WTC11 (cell line): ENCODE results near the gene FAM50A. TPM values are rescaled to one million over a fixed set of nuclear protein-coding genes. Genes with fewer than 3 reads are reported as not detected.
A peak's percentile ranks its signal among the peaks of the same experiment; 100 is the strongest.

Experiments used
- ATF1 ChIP-seq: sonication (generic); formaldehyde crosslinking; IDR thresholded peaks from 2 replicates; pipeline ENCODE4 v1.8.1; 2023; ENCODE audit warnings: mild to moderate bottlenecking, moderate library complexity, missing genetic modification reagents
- EMX1 ChIP-seq: fragments of 250-450 bp; sonication (Bioruptor Pico); IDR thresholded peaks from 2 replicates; pipeline ENCODE4 v1.8.0; 2021; ENCODE audit warnings: mild to moderate bottlenecking
- ESRRA ChIP-seq: sonication (generic); formaldehyde crosslinking; IDR thresholded peaks from 2 replicates; pipeline ENCODE4 v1.8.1; 2022; ENCODE audit warnings: mild to moderate bottlenecking, missing genetic modification reagents, borderline replicate concordance
- GABPB1 ChIP-seq: sonication (generic); formaldehyde crosslinking; IDR thresholded peaks from 2 replicates; pipeline ENCODE4 v1.8.1; 2023; ENCODE audit warnings: mild to moderate bottlenecking, missing genetic modification reagents
- GTF2I ChIP-seq: fragments of 250-450 bp; sonication (Bioruptor Pico); conservative IDR thresholded peaks from 2 replicates; pipeline ENCODE4 v1.4.0; 2021; ENCODE audit warnings: mild to moderate bottlenecking
- HMGA2 ChIP-seq: fragments of 250-450 bp; sonication (Bioruptor Pico); IDR thresholded peaks from 2 replicates; pipeline ENCODE4 v1.4.0; 2021; ENCODE audit warnings: mild to moderate bottlenecking, moderate library complexity
- MLX ChIP-seq: sonication (generic); formaldehyde crosslinking; IDR thresholded peaks from 2 replicates; pipeline ENCODE4 v1.8.1; 2023; ENCODE audit warnings: mild to moderate bottlenecking, missing genetic modification reagents, moderate library complexity
- MYBL2 ChIP-seq: sonication (generic); formaldehyde crosslinking; IDR thresholded peaks from 2 replicates; pipeline ENCODE4 v1.8.1; 2023; ENCODE audit warnings: mild to moderate bottlenecking, moderate library complexity, missing genetic modification reagents
- NFATC4 ChIP-seq: fragments of 250-450 bp; sonication (Bioruptor Pico); IDR thresholded peaks from 2 replicates; pipeline ENCODE4 v1.9.0; 2021; ENCODE audit warnings: mild to moderate bottlenecking
- NFE2L1 ChIP-seq: sonication (generic); formaldehyde crosslinking; IDR thresholded peaks from 2 replicates; pipeline ENCODE4 v1.8.1; 2023; ENCODE audit warnings: missing genetic modification reagents
- NR1H2 ChIP-seq: sonication (generic); formaldehyde crosslinking; IDR thresholded peaks from 2 replicates; pipeline ENCODE4 v1.9.0; 2021; ENCODE audit warnings: mild to moderate bottlenecking, moderate library complexity, missing genetic modification reagents
- PRRX2 ChIP-seq: fragments of 250-450 bp; sonication (Bioruptor Pico); IDR thresholded peaks from 2 replicates; pipeline ENCODE4 v1.8.0; 2021; ENCODE audit warnings: mild to moderate bottlenecking
- RELA ChIP-seq: sonication (generic); formaldehyde crosslinking; IDR thresholded peaks from 2 replicates; pipeline ENCODE4 v1.8.1; 2022; ENCODE audit warnings: missing genetic modification reagents, mild to moderate bottlenecking, borderline replicate concordance
- TEAD1 ChIP-seq: sonication (generic); formaldehyde crosslinking; IDR thresholded peaks from 2 replicates; pipeline ENCODE4 v1.8.0; 2022; ENCODE audit warnings: mild to moderate bottlenecking, missing genetic modification reagents
- ZNF121 ChIP-seq: sonication (generic); formaldehyde crosslinking; IDR thresholded peaks from 2 replicates; pipeline ENCODE4 v1.8.0; 2023; ENCODE audit warnings: missing genetic modification reagents
- ZNF138 ChIP-seq: sonication (generic); formaldehyde crosslinking; conservative IDR thresholded peaks from 2 replicates; pipeline ENCODE4 v1.8.1; 2022; ENCODE audit warnings: mild to moderate bottlenecking, moderate library complexity, missing genetic modification reagents
- ZNF219 ChIP-seq: sonication (generic); formaldehyde crosslinking; IDR thresholded peaks from 2 replicates; pipeline ENCODE4 v1.8.0; 2023; ENCODE audit warnings: missing genetic modification reagents, mild to moderate bottlenecking, borderline replicate concordance
- ZNF232 ChIP-seq: sonication (generic); formaldehyde crosslinking; IDR thresholded peaks from 2 replicates; pipeline ENCODE4 v1.8.0; 2022; ENCODE audit warnings: mild to moderate bottlenecking, missing genetic modification reagents
- total RNA-seq: library from RNA; stranded (reverse); gene quantifications from 3 replicates; pipeline ENCODE4 v1.2.3, GENCODE V29; 2021
- TF ChIP-seq, protein P1 (sequence below): sonication (generic); formaldehyde crosslinking; IDR thresholded peaks from 2 replicates; pipeline ENCODE4 v1.8.1; 2022; ENCODE audit warnings: mild to moderate bottlenecking, missing genetic modification reagents, moderate library complexity, borderline replicate concordance
- TF ChIP-seq, protein P2 (sequence below): sonication (generic); formaldehyde crosslinking; IDR thresholded peaks from 2 replicates; pipeline ENCODE4 v1.8.0; 2023; ENCODE audit warnings: mild to moderate bottlenecking, missing genetic modification reagents
- TF ChIP-seq, protein P3 (sequence below): sonication (generic); formaldehyde crosslinking; IDR thresholded peaks from 2 replicates; pipeline ENCODE4 v1.8.1; 2023; ENCODE audit warnings: mild to moderate bottlenecking, missing genetic modification reagents, moderate library complexity
- TF ChIP-seq, protein P4 (sequence below): sonication (generic); formaldehyde crosslinking; IDR thresholded peaks from 2 replicates; pipeline ENCODE4 v1.8.1; 2023; ENCODE audit warnings: mild to moderate bottlenecking, missing genetic modification reagents
- TF ChIP-seq, protein P5 (sequence below): sonication (generic); formaldehyde crosslinking; IDR thresholded peaks from 2 replicates; pipeline ENCODE4 v1.8.1; 2023; ENCODE audit warnings: mild to moderate bottlenecking, missing genetic modification reagents, borderline replicate concordance
- TF ChIP-seq, protein P6 (sequence below): sonication (generic); formaldehyde crosslinking; IDR thresholded peaks from 2 replicates; pipeline ENCODE4 v1.8.0; 2022; ENCODE audit warnings: mild to moderate bottlenecking, missing genetic modification reagents
- TF ChIP-seq, protein P7 (sequence below): sonication (generic); formaldehyde crosslinking; IDR thresholded peaks from 2 replicates; pipeline ENCODE4 v1.8.0; 2022; ENCODE audit warnings: mild to moderate bottlenecking, missing genetic modification reagents

Gene FAM50A
- total RNA-seq, 1 experiment from 2014 or later = 50.2 TPM

DNA sequence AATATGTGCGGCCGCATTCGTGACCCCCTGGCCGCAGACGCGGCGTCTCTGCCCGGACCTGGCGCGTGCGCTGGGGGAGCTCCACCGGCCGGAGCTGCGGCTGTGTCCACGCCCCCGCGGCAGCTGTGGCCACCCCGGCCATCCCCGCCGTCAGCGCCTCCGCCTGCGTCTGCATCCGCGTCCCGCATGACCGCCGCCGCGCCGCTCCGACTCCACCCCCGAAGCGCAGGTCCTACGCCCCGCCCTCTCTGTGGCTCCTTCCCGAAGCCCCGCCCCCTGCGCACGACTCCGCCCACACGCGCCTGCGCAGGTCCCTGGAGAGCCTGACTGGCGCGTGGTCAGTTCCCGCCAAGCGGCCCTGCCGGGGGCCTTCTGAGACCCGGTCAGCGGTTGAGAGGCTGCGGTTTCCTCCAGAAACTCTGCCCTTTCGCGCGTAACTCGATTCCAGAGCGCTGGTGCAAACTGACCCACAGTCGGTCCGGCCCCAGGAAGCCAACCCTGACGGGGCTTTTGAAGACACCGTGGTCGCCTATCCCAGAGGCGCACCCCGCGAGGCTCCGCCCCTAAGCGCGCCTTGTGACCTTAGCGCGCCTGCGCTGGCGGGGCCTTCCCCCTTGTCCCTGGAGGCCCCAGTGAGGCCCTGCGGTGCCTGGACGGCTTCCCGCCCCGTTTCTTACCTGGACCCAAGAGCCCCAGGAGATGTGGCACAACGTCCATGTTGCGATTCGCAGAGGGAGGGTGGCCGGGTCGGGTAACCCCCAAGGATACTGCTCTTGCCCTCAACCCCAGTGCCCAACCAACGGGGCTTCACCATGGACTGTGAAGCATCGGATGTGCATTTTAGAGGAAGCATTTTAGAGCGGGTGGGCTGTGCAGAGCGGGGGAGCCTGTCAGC is 35.0 kb downstream of the FAM50A start, which contains the start of gene LAGE3 (continued):
- TF ChIP-seq MLX = no peak
- TF ChIP-seq, protein P1, sequence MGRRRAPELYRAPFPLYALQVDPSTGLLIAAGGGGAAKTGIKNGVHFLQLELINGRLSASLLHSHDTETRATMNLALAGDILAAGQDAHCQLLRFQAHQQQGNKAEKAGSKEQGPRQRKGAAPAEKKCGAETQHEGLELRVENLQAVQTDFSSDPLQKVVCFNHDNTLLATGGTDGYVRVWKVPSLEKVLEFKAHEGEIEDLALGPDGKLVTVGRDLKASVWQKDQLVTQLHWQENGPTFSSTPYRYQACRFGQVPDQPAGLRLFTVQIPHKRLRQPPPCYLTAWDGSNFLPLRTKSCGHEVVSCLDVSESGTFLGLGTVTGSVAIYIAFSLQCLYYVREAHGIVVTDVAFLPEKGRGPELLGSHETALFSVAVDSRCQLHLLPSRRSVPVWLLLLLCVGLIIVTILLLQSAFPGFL (CRISPR knock-in tag) = no peak
- TF ChIP-seq, protein P2, sequence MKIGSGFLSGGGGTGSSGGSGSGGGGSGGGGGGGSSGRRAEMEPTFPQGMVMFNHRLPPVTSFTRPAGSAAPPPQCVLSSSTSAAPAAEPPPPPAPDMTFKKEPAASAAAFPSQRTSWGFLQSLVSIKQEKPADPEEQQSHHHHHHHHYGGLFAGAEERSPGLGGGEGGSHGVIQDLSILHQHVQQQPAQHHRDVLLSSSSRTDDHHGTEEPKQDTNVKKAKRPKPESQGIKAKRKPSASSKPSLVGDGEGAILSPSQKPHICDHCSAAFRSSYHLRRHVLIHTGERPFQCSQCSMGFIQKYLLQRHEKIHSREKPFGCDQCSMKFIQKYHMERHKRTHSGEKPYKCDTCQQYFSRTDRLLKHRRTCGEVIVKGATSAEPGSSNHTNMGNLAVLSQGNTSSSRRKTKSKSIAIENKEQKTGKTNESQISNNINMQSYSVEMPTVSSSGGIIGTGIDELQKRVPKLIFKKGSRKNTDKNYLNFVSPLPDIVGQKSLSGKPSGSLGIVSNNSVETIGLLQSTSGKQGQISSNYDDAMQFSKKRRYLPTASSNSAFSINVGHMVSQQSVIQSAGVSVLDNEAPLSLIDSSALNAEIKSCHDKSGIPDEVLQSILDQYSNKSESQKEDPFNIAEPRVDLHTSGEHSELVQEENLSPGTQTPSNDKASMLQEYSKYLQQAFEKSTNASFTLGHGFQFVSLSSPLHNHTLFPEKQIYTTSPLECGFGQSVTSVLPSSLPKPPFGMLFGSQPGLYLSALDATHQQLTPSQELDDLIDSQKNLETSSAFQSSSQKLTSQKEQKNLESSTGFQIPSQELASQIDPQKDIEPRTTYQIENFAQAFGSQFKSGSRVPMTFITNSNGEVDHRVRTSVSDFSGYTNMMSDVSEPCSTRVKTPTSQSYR (CRISPR knock-in tag) = peak; percentile 63; the same call in 1 of the 2 replicates
- TF ChIP-seq, protein P3, sequence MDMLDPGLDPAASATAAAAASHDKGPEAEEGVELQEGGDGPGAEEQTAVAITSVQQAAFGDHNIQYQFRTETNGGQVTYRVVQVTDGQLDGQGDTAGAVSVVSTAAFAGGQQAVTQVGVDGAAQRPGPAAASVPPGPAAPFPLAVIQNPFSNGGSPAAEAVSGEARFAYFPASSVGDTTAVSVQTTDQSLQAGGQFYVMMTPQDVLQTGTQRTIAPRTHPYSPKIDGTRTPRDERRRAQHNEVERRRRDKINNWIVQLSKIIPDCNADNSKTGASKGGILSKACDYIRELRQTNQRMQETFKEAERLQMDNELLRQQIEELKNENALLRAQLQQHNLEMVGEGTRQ (CRISPR knock-in tag) = peak; percentile 57
- TF ChIP-seq, protein P4, sequence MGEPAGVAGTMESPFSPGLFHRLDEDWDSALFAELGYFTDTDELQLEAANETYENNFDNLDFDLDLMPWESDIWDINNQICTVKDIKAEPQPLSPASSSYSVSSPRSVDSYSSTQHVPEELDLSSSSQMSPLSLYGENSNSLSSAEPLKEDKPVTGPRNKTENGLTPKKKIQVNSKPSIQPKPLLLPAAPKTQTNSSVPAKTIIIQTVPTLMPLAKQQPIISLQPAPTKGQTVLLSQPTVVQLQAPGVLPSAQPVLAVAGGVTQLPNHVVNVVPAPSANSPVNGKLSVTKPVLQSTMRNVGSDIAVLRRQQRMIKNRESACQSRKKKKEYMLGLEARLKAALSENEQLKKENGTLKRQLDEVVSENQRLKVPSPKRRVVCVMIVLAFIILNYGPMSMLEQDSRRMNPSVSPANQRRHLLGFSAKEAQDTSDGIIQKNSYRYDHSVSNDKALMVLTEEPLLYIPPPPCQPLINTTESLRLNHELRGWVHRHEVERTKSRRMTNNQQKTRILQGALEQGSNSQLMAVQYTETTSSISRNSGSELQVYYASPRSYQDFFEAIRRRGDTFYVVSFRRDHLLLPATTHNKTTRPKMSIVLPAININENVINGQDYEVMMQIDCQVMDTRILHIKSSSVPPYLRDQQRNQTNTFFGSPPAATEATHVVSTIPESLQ (CRISPR knock-in tag) = no peak
- no peak for TF ChIP-seq HMGA2
- no peak for TF ChIP-seq ATF1
- no peak for TF ChIP-seq PRRX2 (CRISPR knock-in tag)
- TF ChIP-seq GTF2I (CRISPR knock-in tag) = no peak
- no peak for TF ChIP-seq RELA (CRISPR knock-in tag)
- TF ChIP-seq, protein P5, sequence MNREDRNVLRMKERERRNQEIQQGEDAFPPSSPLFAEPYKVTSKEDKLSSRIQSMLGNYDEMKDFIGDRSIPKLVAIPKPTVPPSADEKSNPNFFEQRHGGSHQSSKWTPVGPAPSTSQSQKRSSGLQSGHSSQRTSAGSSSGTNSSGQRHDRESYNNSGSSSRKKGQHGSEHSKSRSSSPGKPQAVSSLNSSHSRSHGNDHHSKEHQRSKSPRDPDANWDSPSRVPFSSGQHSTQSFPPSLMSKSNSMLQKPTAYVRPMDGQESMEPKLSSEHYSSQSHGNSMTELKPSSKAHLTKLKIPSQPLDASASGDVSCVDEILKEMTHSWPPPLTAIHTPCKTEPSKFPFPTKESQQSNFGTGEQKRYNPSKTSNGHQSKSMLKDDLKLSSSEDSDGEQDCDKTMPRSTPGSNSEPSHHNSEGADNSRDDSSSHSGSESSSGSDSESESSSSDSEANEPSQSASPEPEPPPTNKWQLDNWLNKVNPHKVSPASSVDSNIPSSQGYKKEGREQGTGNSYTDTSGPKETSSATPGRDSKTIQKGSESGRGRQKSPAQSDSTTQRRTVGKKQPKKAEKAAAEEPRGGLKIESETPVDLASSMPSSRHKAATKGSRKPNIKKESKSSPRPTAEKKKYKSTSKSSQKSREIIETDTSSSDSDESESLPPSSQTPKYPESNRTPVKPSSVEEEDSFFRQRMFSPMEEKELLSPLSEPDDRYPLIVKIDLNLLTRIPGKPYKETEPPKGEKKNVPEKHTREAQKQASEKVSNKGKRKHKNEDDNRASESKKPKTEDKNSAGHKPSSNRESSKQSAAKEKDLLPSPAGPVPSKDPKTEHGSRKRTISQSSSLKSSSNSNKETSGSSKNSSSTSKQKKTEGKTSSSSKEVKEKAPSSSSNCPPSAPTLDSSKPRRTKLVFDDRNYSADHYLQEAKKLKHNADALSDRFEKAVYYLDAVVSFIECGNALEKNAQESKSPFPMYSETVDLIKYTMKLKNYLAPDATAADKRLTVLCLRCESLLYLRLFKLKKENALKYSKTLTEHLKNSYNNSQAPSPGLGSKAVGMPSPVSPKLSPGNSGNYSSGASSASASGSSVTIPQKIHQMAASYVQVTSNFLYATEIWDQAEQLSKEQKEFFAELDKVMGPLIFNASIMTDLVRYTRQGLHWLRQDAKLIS = no peak
- no peak for TF ChIP-seq ZNF121 (CRISPR knock-in tag)
- no peak for TF ChIP-seq ZNF138
- peak; percentile 85; the same call in 1 of the 2 replicates for TF ChIP-seq NFE2L1 (CRISPR knock-in tag)
- no peak for TF ChIP-seq ESRRA (CRISPR knock-in tag)
- TF ChIP-seq NR1H2 (CRISPR knock-in tag) = no peak; the same call in 1 of the 2 replicates
- TF ChIP-seq, protein P6, sequence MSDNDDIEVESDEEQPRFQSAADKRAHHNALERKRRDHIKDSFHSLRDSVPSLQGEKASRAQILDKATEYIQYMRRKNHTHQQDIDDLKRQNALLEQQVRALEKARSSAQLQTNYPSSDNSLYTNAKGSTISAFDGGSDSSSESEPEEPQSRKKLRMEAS (CRISPR knock-in tag) = peak; percentile 98
- peak; percentile 34; the same call in 1 of the 2 replicates for TF ChIP-seq TEAD1
- no peak for TF ChIP-seq ZNF219 (CRISPR knock-in tag)
- TF ChIP-seq ZNF232 (CRISPR knock-in tag) = peak; percentile 78; the same call in 1 of the 2 replicates
- TF ChIP-seq EMX1 (CRISPR knock-in tag) = no peak
- TF ChIP-seq, protein P7, sequence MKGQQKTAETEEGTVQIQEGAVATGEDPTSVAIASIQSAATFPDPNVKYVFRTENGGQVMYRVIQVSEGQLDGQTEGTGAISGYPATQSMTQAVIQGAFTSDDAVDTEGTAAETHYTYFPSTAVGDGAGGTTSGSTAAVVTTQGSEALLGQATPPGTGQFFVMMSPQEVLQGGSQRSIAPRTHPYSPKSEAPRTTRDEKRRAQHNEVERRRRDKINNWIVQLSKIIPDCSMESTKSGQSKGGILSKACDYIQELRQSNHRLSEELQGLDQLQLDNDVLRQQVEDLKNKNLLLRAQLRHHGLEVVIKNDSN = peak; percentile 75
- peak; percentile 55; the same call in 1 of the 2 replicates for TF ChIP-seq MYBL2 (CRISPR knock-in tag)
- no peak for TF ChIP-seq NFATC4 (CRISPR knock-in tag)
- TF ChIP-seq GABPB1 (CRISPR knock-in tag) = no peak
